ENCODE data around the gene FAM174B.

- TF ChIP-seq, protein P1, sequence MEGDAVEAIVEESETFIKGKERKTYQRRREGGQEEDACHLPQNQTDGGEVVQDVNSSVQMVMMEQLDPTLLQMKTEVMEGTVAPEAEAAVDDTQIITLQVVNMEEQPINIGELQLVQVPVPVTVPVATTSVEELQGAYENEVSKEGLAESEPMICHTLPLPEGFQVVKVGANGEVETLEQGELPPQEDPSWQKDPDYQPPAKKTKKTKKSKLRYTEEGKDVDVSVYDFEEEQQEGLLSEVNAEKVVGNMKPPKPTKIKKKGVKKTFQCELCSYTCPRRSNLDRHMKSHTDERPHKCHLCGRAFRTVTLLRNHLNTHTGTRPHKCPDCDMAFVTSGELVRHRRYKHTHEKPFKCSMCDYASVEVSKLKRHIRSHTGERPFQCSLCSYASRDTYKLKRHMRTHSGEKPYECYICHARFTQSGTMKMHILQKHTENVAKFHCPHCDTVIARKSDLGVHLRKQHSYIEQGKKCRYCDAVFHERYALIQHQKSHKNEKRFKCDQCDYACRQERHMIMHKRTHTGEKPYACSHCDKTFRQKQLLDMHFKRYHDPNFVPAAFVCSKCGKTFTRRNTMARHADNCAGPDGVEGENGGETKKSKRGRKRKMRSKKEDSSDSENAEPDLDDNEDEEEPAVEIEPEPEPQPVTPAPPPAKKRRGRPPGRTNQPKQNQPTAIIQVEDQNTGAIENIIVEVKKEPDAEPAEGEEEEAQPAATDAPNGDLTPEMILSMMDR (IDR thresholded peaks at IDR 0.05 in 2 of 3, conservative IDR thresholded peaks at IDR 0.05 in 1 of 3; ENCODE audit: borderline replicate concordance in 1 of 3, insufficient read depth in 1 of 3, low read depth in 2 of 3, low read length in 2 of 3), result no peak
- no peak for TF ChIP-seq YY1 (IDR thresholded peaks at IDR 0.05; ENCODE audit: extremely low read depth, insufficient replicate concordance, low read depth, low read length)
- TF ChIP-seq EZH2phosphoT487 (IDR thresholded peaks at IDR 0.05; ENCODE audit: borderline replicate concordance), result no peak
- TF ChIP-seq POLR2A (IDR thresholded peaks at IDR 0.05; ENCODE audit: borderline replicate concordance, extremely low read depth, insufficient read depth, insufficient read length), result no peak
- TF ChIP-seq ATF3 (IDR thresholded peaks at IDR 0.05), result no peak
- no peak for TF ChIP-seq SIN3A (IDR thresholded peaks at IDR 0.05; ENCODE audit: low read depth)
- no peak for TF ChIP-seq EZH2 (IDR thresholded peaks at IDR 0.05)
These were observed 9.8 kb downstream of the FAM174B start for GRCh38 chr15:92645731-92646130.

Data from HCT116 (cell line).